Stomach (tissue), 9 donors: ENCODE data around the gene SCMH1. TPM values are rescaled to one million over a fixed set of nuclear protein-coding genes. Genes with fewer than 3 reads are reported as not detected.
"Not testable (repeated sequence)": the region's sequence is repeated elsewhere in the genome, so short reads cannot be mapped to it uniquely, and the experiment has no call there.

Experiments used
- DNase-seq, 2 donors: peaks; one replicate each; pipeline versions ENCODE4 v3.0.0 to v3.0.0-alpha.2; 2013 to 2019
- H3K27ac ChIP-seq, 5 donors: fragments of 200-600 bp in 4 of 5; sonication (generic) in 4 of 5; one replicate each; pipeline ENCODE4 v1.5.1; 2013 to 2019; ENCODE audit warnings: mild to moderate bottlenecking in 1 of 5, moderate library complexity in 1 of 5
- H3K27me3 ChIP-seq, 3 donors: fragments of 200-600 bp; sonication (generic); one replicate each; pipeline ENCODE4 v1.5.1; 2017 to 2019; ENCODE audit warnings: mixed run types in 1 of 3
- H3K36me3 ChIP-seq, 4 donors: fragments of 200-600 bp; sonication (generic); 1 replicate in 3 of 4; 2 replicates in 1 of 4; pipeline ENCODE4 v1.5.1; 2016 to 2019
- H3K4me1 ChIP-seq, 4 donors: fragments of 200-600 bp; sonication (generic); one replicate each; pipeline ENCODE4 v1.5.1; 2016 to 2019
- H3K4me3 ChIP-seq, 4 donors: fragments of 200-600 bp; sonication (generic) in 3 of 4; one replicate each; pipeline ENCODE4 v1.5.1; 2016 to 2019; ENCODE audit warnings: mild to moderate bottlenecking in 1 of 4
- H3K9me3 ChIP-seq, 4 donors: fragments of 200-600 bp; sonication (generic); one replicate each; pipeline ENCODE4 v1.5.1; 2016 to 2019
- EP300 ChIP-seq: sonication (generic); formaldehyde crosslinking; IDR thresholded peaks from one replicate; pipeline ENCODE4 v1.6.1; 2017; ENCODE audit warnings: antibody characterized with exemption
- POLR2A ChIP-seq, 4 donors: fragments of 450-650 bp; IDR thresholded peaks; one replicate each; pipeline ENCODE4 v1.6.1; 2016; ENCODE audit warnings: antibody characterized with exemption in 4 of 4, control low read depth in 2 of 4, mild to moderate bottlenecking in 1 of 4, moderate library complexity in 1 of 4
- POLR2AphosphoS5 ChIP-seq, 3 donors: sonication (generic); formaldehyde crosslinking; IDR thresholded peaks; one replicate each; pipeline ENCODE4 v1.6.1; 2016; ENCODE audit warnings: antibody characterized with exemption in 3 of 3
- WGBS, 5 donors: extraction: QIAGEN DNeasy Blood & Tissue Kit in 3 of 5; methylation state at CpG; one replicate each; pipeline versions ENCODE4 v1.1.5 to v1.1.7; 2013 to 2018; 5-methylcytosine and 5-hydroxymethylcytosine counted together
- intact Hi-C: fragments of 100-400 bp; cut with DNase I; formaldehyde crosslinking; loops from one replicate; pipeline ENCODE4 v1.15.1; 2023; ENCODE audit warnings: low total_unique reads
- polyA plus RNA-seq, 3 donors: library from polyadenylated mRNA; stranded (reverse); fragments of 200-250 nt; gene quantifications; one replicate each; pipeline ENCODE4 v1.2.3, GENCODE V29; 2013
- total RNA-seq, 5 donors: library from RNA; depleted of rRNA; stranded (reverse); fragments of >200 nt; gene quantifications; one replicate each; pipeline versions ENCODE4 v1.1.0 to v1.2.3, GENCODE V29; 2014 to 2016
- TF ChIP-seq, protein P1 (sequence below), 7 experiments: fragments of 450-650 bp in 4 of 7; fragments of 200-600 bp in 3 of 7; sonication (generic) in 3 of 7; IDR thresholded peaks; one replicate each; pipeline ENCODE4 v1.5.1; 2016 to 2019; ENCODE audit warnings: antibody characterized with exemption in 7 of 7, control low read depth in 2 of 7, mild to moderate bottlenecking in 1 of 7
- donor health status: healthy with polysubstance abuse.
- donor health status: Bipolar disorder and iron deficiency.
- donor health status: healthy.

SCMH1 gene
- total and polyA plus RNA-seq, 8 donors: 22.6 to 84.6 (median 35.6) TPM

DNA sequence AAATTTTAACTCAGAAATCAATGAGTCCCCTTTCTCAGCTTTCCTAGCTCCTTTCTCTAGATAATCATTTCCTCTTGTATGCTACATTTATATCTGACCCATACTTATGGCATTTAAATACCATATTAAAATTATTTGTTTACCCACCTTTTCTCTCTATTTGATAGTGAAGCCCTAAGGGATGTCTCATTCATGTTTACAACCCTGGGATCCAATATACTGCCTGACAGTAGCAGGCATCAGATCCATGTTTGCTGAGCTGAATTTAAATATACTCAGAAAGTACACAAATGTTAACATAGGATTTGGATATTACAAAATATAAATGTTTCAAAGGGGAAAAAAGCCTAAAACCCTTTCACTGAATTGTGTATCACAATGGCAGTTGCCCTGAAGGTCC, 26.5 kb downstream of the SCMH1 start:
- TF ChIP-seq, protein P1, sequence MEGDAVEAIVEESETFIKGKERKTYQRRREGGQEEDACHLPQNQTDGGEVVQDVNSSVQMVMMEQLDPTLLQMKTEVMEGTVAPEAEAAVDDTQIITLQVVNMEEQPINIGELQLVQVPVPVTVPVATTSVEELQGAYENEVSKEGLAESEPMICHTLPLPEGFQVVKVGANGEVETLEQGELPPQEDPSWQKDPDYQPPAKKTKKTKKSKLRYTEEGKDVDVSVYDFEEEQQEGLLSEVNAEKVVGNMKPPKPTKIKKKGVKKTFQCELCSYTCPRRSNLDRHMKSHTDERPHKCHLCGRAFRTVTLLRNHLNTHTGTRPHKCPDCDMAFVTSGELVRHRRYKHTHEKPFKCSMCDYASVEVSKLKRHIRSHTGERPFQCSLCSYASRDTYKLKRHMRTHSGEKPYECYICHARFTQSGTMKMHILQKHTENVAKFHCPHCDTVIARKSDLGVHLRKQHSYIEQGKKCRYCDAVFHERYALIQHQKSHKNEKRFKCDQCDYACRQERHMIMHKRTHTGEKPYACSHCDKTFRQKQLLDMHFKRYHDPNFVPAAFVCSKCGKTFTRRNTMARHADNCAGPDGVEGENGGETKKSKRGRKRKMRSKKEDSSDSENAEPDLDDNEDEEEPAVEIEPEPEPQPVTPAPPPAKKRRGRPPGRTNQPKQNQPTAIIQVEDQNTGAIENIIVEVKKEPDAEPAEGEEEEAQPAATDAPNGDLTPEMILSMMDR (IDR thresholded peaks at IDR 0.05): no peak
- TF ChIP-seq EP300: no peak
- no peak for TF ChIP-seq POLR2AphosphoS5 (IDR thresholded peaks at IDR 0.05)
- Histone ChIP-seq H3K4me3 (no peak overlapping the region), H3K27me3 (no peaks in the 10 kb centered on the region), H3K36me3 (peaks cover 0 to 14% (median 8%) of the 10 kb centered on the region in 4 donors), H3K9me3 (peaks cover 0 to 21% (median 8%) of the 10 kb centered on the region in 4 donors), H3K4me1 (peaks cover 0 to 33% (median 7%) of the 10 kb centered on the region in 4 donors), H3K27ac (no peak overlapping the region)
- DNase-seq: no peak
- intact Hi-C loops: no loop called here

DNA sequence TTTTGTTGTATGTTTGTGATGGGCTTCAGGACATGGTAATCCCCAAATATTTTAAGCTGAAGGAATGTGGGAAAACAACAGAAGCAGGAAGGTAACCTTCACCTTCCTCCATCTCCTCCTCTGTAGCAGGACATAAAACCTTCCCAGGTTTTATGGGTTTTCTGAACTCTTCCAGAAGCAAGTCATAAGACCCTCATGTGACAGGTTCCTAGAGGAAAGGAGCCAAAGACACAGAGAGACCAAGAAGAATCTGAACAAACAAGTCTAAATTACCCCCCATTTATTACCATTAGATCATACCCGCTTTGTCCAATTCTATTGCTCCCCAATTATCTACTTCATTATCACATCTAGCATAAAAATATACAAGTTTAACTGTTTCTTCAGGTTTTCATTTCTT, 28.8 kb downstream of the SCMH1 start:
- H3K27me3 ChIP-seq: no peaks in the 10 kb centered on the region
- DNase-seq: no peak
- peaks cover 0 to 10% (median 4%) of the 10 kb centered on the region in 4 donors for H3K9me3 ChIP-seq
- WGBS, 5 donors: 96 to 100% (median 98%) methylated on average over 1 of the region's 1 CpG
- no peaks in the 10 kb centered on the region for H3K36me3 ChIP-seq
- intact Hi-C loops: no loop called here
- H3K4me3 ChIP-seq: no peak overlapping the region
- TF ChIP-seq EP300 (no peak), POLR2AphosphoS5 (IDR thresholded peaks at IDR 0.05) (no peak), POLR2A (IDR thresholded peaks at IDR 0.05) (no peak)
- TF ChIP-seq, protein P1 (IDR thresholded peaks at IDR 0.05): no peak
- H3K4me1 ChIP-seq: peaks cover 0 to 33% (median 7%) of the 10 kb centered on the region in 4 donors
- no peak overlapping the region for H3K27ac ChIP-seq

DNA sequence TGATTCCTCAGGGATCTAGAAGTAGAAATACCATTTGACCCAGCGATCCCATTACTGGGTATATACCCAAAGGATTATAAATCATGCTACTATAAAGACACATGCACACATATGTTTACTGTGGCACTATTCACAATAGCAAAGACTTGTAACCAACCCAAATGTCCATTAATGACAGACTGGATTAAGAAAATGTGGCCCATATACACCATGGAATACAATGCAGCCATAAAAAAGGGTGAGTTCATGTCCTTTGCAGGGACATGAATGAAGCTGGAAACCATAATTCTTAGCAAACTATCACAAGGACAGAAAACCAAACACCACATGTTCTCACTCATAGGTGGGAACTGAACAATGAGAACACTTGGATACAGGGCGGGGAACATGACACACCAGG, 30.5 kb downstream of the SCMH1 start:
- H3K36me3 ChIP-seq, DNase-seq, H3K27me3 ChIP-seq, H3K27ac ChIP-seq, H3K9me3 ChIP-seq, intact Hi-C loops, H3K4me3 ChIP-seq: not testable (repeated sequence)
- 94 to 98% (median 97%) methylated on average over 2 of the region's 2 CpGs for WGBS, 5 donors
- peaks cover 0 to 32% (median 6%) of the 10 kb centered on the region in 4 donors for H3K4me1 ChIP-seq

DNA sequence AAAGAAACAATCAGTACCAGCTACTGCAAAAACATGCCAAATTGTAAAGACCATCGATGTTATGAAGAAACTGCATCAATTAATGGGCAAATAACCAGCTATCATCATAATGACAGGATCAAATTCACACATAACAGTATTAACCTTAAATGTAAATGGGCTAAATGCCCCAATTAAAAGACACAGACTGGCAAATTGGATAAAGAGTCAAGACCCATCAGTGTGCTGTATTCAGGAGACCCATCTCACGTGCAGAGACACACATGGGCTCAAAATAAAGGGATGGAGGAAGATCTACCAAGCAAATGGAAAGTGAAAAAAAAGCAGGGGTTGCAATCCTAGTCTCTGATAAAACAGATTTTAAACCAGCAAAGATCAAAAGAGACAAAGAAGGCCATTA, 35.1 kb downstream of the SCMH1 start:
- WGBS, 5 donors: 91 to 99% (median 95%) methylated on average over 2 of the region's 2 CpGs
- H3K4me3 ChIP-seq, H3K4me1 ChIP-seq, H3K36me3 ChIP-seq, H3K9me3 ChIP-seq, H3K27ac ChIP-seq, DNase-seq, H3K27me3 ChIP-seq, intact Hi-C loops: not testable (repeated sequence)

DNA sequence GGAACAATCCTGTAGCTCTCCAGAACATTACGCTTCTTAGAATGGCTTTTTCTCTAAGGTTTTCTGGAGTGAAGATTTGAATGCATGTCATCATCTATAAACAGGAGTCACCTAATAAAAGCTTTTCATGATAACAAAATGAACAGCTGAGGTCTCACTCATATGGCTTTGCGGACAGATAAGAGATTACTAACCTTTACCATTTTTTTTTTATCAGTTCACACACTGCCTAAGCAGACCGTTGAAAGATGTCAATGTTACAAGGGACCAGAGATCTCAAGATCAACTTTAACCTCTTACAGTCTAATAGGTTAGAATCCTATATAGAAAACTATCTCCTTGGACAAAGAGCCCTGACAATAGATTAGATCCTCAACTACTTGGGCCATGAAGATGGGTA, 41.4 kb downstream of the SCMH1 start:
- Histone ChIP-seq H3K27ac (no peak overlapping the region), H3K27me3 (no peaks in the 10 kb centered on the region), H3K36me3 (peaks cover 0 to 10% (median 0%) of the 10 kb centered on the region in 4 donors), H3K4me1 (peaks cover 0 to 16% (median 0%) of the 10 kb centered on the region in 4 donors), H3K9me3 (peaks cover 0 to 10% (median 3%) of the 10 kb centered on the region in 4 donors), H3K4me3 (no peak overlapping the region)
- DNase-seq: no peak
- intact Hi-C loops: no loop called here
- 59 to 67% (median 65%) methylated on average over 3 of the region's 3 CpGs for WGBS, 5 donors
- TF ChIP-seq EP300: no peak
- TF ChIP-seq, protein P1 (IDR thresholded peaks at IDR 0.05): no peak
- no peak for TF ChIP-seq POLR2A (IDR thresholded peaks at IDR 0.05)
- TF ChIP-seq POLR2AphosphoS5 (IDR thresholded peaks at IDR 0.05): no peak

DNA sequence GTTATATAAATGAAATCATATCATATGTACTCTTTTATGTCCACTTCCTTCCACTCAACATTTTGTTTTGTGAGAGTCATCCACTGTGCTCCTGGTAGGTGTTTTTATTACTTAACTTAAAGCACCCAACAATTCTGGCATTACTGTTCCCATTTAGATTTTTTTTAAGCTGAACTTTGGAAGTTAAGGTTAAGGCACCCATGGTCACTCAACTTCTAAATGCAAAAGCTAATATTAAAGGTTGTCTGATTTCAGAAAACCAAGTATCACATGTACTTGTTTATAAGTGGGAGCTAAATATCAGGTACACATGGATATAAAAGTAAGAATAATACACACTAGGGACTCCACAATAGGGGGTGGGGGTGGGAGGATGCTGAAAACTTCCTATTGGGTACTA, 42.7 kb downstream of the SCMH1 start:
- Histone ChIP-seq H3K27ac (no peak overlapping the region), H3K36me3 (no peaks in the 10 kb centered on the region), H3K4me3 (no peak overlapping the region), H3K9me3 (peaks cover 0 to 10% (median 3%) of the 10 kb centered on the region in 4 donors), H3K4me1 (peaks cover 0 to 16% (median 0%) of the 10 kb centered on the region in 4 donors), H3K27me3 (no peaks in the 10 kb centered on the region)
- intact Hi-C loops: no loop called here
- no peak for TF ChIP-seq POLR2AphosphoS5 (IDR thresholded peaks at IDR 0.05)
- no peak for TF ChIP-seq EP300
- TF ChIP-seq POLR2A (IDR thresholded peaks at IDR 0.05): no peak
- TF ChIP-seq, protein P1 (IDR thresholded peaks at IDR 0.05): no peak
- no peak for DNase-seq
